SK-N-SH treated with all-trans-retinoic acid at 6 μM for 48 hours (cell line): ENCODE data around the gene AFDN.

ENCODE experiments used
- ATAC-seq: fragments of 200-7000 bp; cut with Tn5 transposase; 3 replicates; pipeline ENCODE4 v1.9.1; 2020; ENCODE audit warnings: mild to moderate bottlenecking, moderate library complexity
- ARNTL ChIP-seq: fragments of 450-650 bp; formaldehyde crosslinking; IDR thresholded peaks from 2 replicates; pipeline ENCODE4 v1.5.0; 2020; ENCODE audit warnings: low read depth, mild to moderate bottlenecking, moderate library complexity, borderline replicate concordance
- BACH2 ChIP-seq: fragments of 250-450 bp; sonication (Bioruptor Pico); IDR thresholded peaks from 2 replicates; pipeline ENCODE4 v1.9.0; 2021; ENCODE audit warnings: mild to moderate bottlenecking, borderline replicate concordance
- CREB5 ChIP-seq: fragments of 250-450 bp; sonication (Bioruptor Pico); IDR thresholded peaks from 2 replicates; pipeline ENCODE4 v1.5.1; 2020; ENCODE audit warnings: low read depth, mild to moderate bottlenecking, moderate library complexity
- CSDC2 ChIP-seq: fragments of 250-450 bp; sonication (Bioruptor Pico); IDR thresholded peaks from 2 replicates; pipeline ENCODE4 v1.5.0; 2020; ENCODE audit warnings: mild to moderate bottlenecking, moderate library complexity
- CSRNP3 ChIP-seq: fragments of 250-450 bp; sonication (Bioruptor Pico); IDR thresholded peaks from 2 replicates; pipeline ENCODE4 v1.5.1; 2021; ENCODE audit warnings: mild to moderate bottlenecking, moderate library complexity
- ESRRG ChIP-seq: fragments of 250-450 bp; sonication (Bioruptor Pico); IDR thresholded peaks from 2 replicates; pipeline ENCODE4 v1.6.1; 2021; ENCODE audit warnings: mild to moderate bottlenecking
- GLIS3 ChIP-seq: fragments of 250-450 bp; sonication (Bioruptor Pico); IDR thresholded peaks from 2 replicates; pipeline ENCODE4 v1.5.0; 2020; ENCODE audit warnings: mild to moderate bottlenecking, moderate library complexity
- ISL1 ChIP-seq: fragments of 250-450 bp; sonication (Bioruptor Pico); IDR thresholded peaks from 2 replicates; pipeline ENCODE4 v2.1.2; 2022; ENCODE audit warnings: mild to moderate bottlenecking, moderate library complexity
- PATZ1 ChIP-seq: fragments of 250-450 bp; sonication (Bioruptor Pico); IDR thresholded peaks from 2 replicates; pipeline ENCODE4 v1.8.0; 2020; ENCODE audit warnings: mild to moderate bottlenecking, moderate library complexity, borderline replicate concordance
- POU6F1 ChIP-seq: fragments of 250-450 bp; sonication (Bioruptor Pico); IDR thresholded peaks from 2 replicates; pipeline ENCODE4 v1.8.0; 2021; ENCODE audit warnings: low read depth, mild to moderate bottlenecking, moderate library complexity, borderline replicate concordance
- PPARA ChIP-seq: fragments of 250-450 bp; sonication (Bioruptor Pico); IDR thresholded peaks from 2 replicates; pipeline ENCODE4 v1.5.0; 2020; ENCODE audit warnings: mild to moderate bottlenecking, borderline replicate concordance
- RARB ChIP-seq: fragments of 250-450 bp; sonication (Bioruptor Pico); IDR thresholded peaks from 2 replicates; pipeline ENCODE4 v1.8.0; 2021; ENCODE audit warnings: mild to moderate bottlenecking, moderate library complexity
- SNAI2 ChIP-seq: fragments of 250-450 bp; sonication (Bioruptor Pico); IDR thresholded peaks from 2 replicates; pipeline ENCODE4 v1.5.0; 2020; ENCODE audit warnings: mild to moderate bottlenecking, moderate library complexity
- TCF4 ChIP-seq: fragments of 250-450 bp; sonication (Bioruptor Pico); IDR thresholded peaks from 2 replicates; pipeline ENCODE4 v1.8.0; 2021; ENCODE audit warnings: mild to moderate bottlenecking, moderate library complexity, borderline replicate concordance
- TOX ChIP-seq: fragments of 250-450 bp; sonication (Bioruptor Pico); IDR thresholded peaks from 2 replicates; pipeline ENCODE4 v1.8.0; 2021; ENCODE audit warnings: mild to moderate bottlenecking, moderate library complexity, borderline replicate concordance
- ZC3H10 ChIP-seq: fragments of 250-450 bp; sonication (Bioruptor Pico); IDR thresholded peaks from 2 replicates; pipeline ENCODE4 v1.5.1; 2021; ENCODE audit warnings: mild to moderate bottlenecking, moderate library complexity
- ZFP3 ChIP-seq: fragments of 250-450 bp; sonication (Bioruptor Pico); IDR thresholded peaks from 2 replicates; pipeline ENCODE4 v1.5.0; 2020; ENCODE audit warnings: mild to moderate bottlenecking, moderate library complexity
- ZFP30 ChIP-seq: fragments of 450-650 bp; formaldehyde crosslinking; IDR thresholded peaks from 2 replicates; pipeline ENCODE4 v1.5.0; 2022; ENCODE audit warnings: mild to moderate bottlenecking, moderate library complexity
- ZNF70 ChIP-seq: fragments of 450-650 bp; formaldehyde crosslinking; IDR thresholded peaks from 2 replicates; pipeline ENCODE4 v1.5.0; 2020; ENCODE audit warnings: mild to moderate bottlenecking, moderate library complexity
- ZNF8 ChIP-seq: fragments of 450-650 bp; formaldehyde crosslinking; IDR thresholded peaks from 2 replicates; pipeline ENCODE4 v1.5.0; 2020; ENCODE audit warnings: mild to moderate bottlenecking, moderate library complexity

The AFDN gene

GRCh38 chr6:167984876-167985604, 158.3 kb downstream of the AFDN start:
- TF ChIP-seq CREB5 (CRISPR knock-in tag): no peak
- TF ChIP-seq PPARA (CRISPR knock-in tag): no peak
- TF ChIP-seq TCF4: no peak
- TF ChIP-seq GLIS3: no peak
- no peak for ATAC-seq

GRCh38 chr6:167985911-167986595, 159.3 kb downstream of the AFDN start:
- ATAC-seq: no peak

GRCh38 chr6:167987396-167988153, 160.9 kb downstream of the AFDN start:
- no peak for ATAC-seq
- TF ChIP-seq BACH2 (CRISPR knock-in tag): no peak
- no peak for TF ChIP-seq ZFP3 (CRISPR knock-in tag)
- TF ChIP-seq TOX: no peak
- no peak for TF ChIP-seq CSDC2 (CRISPR knock-in tag)
- no peak for TF ChIP-seq CSRNP3
- no peak for TF ChIP-seq ZNF70 (CRISPR knock-in tag)
- no peak for TF ChIP-seq POU6F1 (CRISPR knock-in tag)
- no peak for TF ChIP-seq ZC3H10 (CRISPR knock-in tag)
- TF ChIP-seq TCF4: no peak
- TF ChIP-seq ARNTL (CRISPR knock-in tag): no peak
- TF ChIP-seq GLIS3: no peak
- TF ChIP-seq ESRRG (CRISPR knock-in tag): no peak
- no peak for TF ChIP-seq RARB (CRISPR knock-in tag)

More at GRCh38 chr6:167985911-167986595, 159.3 kb downstream of the AFDN start:
- TF ChIP-seq ZC3H10 (CRISPR knock-in tag) (no peak), ZFP30 (CRISPR knock-in tag) (no peak), TOX (no peak), ISL1 (no peak), BACH2 (CRISPR knock-in tag) (no peak), POU6F1 (CRISPR knock-in tag) (no peak), SNAI2 (CRISPR knock-in tag) (no peak), CSDC2 (CRISPR knock-in tag) (no peak), GLIS3 (no peak), ZNF8 (CRISPR knock-in tag) (no peak), ESRRG (CRISPR knock-in tag) (no peak), CSRNP3 (no peak), PATZ1 (CRISPR knock-in tag) (no peak), PPARA (CRISPR knock-in tag) (no peak), ARNTL (CRISPR knock-in tag) (no peak)
